K562 (cell line): ENCODE results near the gene ABCA4. TPM values are rescaled to one million over a fixed set of nuclear protein-coding genes. Genes with fewer than 3 reads are reported as not detected.

ENCODE experiments used
- ATAC-seq: fragments of 200-7000 bp; cut with Tn5 transposase; 3 replicates; pipeline ENCODE4 v1.9.1; 2020; ENCODE audit warnings: moderate library complexity
- BruUV-seq: library from RNA; stranded (reverse); fragments of 400-500 nt; replicated peaks from 2 replicates; lab custom pipeline; 2021; lab: Mats Ljungman, UMichigan
- CTCF ChIA-PET: fragments of 300-600 bp; formaldehyde crosslinking; extraction: SDS; loops from one replicate; lab custom pipeline; 2021; ENCODE audit warnings: low intra/inter-chr PET ratio; lab: Yijun Ruan, JAX
- POLR2A ChIA-PET: fragments of 300-600, 350-650 bp; sonication (Branson Sonifier 250); formaldehyde crosslinking; extraction: SDS; loops from one replicate; lab custom pipeline; 2021; ENCODE audit warnings: antibody characterized with exemption, inconsistent platforms; lab: Yijun Ruan, JAX
- DNase-seq, 4 experiments: peaks; one replicate each; pipeline versions ENCODE4 v3.0.0 to v3.0.0-alpha.2; 2011 to 2018; ENCODE audit warnings: low spot score in 3 of 4, mixed read lengths in 3 of 4; ENCODE audit errors: extremely low read depth in 1 of 4
- FAIRE-seq: peaks from 2 replicates; lab custom pipeline; 2011; peaks lifted over from hg19 to GRCh38; lab: Jason Lieb, UNC
- H2AFZ ChIP-seq: 2 replicates; pipeline ENCODE4 v1.6.0; 2011; ENCODE audit warnings: low read depth, low read length, control low read depth, inconsistent platforms
- H3K27ac ChIP-seq: fragments of 200-600 bp; 3 replicates; pipeline ENCODE4 v1.8.0; 2011; ENCODE audit warnings: low read depth, mild to moderate bottlenecking, control low read depth, inconsistent platforms, low read length, moderate library complexity, mixed read lengths; ENCODE audit errors: extremely low read depth
- H3K27me3 ChIP-seq, 2 experiments: fragments of 300-600 bp in 1 of 2; 2 replicates in 1 of 2; 3 replicates in 1 of 2; pipeline versions ENCODE4 v1.6.0 to v1.8.0; 2011; ENCODE audit warnings: inconsistent platforms in 2 of 2, low read length in 2 of 2, mild to moderate bottlenecking in 1 of 2, mixed read lengths in 1 of 2, moderate library complexity in 1 of 2; ENCODE audit not compliant: control insufficient read depth in 2 of 2, insufficient read depth in 2 of 2
- H3K36me3 ChIP-seq: fragments of 300-600 bp; 3 replicates; pipeline ENCODE4 v1.8.0; 2011; ENCODE audit warnings: mild to moderate bottlenecking, low read length, inconsistent platforms; ENCODE audit not compliant: control insufficient read depth, insufficient read depth
- H3K4me1 ChIP-seq, 2 experiments: fragments of 200-600 bp in 1 of 2; replicated peaks in 1 of 2; 2 replicates in 1 of 2; 3 replicates in 1 of 2; pipeline versions ENCODE4 v1.5.1 to v1.8.0; 2011; ENCODE audit warnings: inconsistent platforms in 2 of 2, low read length in 2 of 2, mild to moderate bottlenecking in 1 of 2, mixed read lengths in 1 of 2, moderate library complexity in 1 of 2; ENCODE audit not compliant: control insufficient read depth in 2 of 2, insufficient read depth in 2 of 2
- H3K4me2 ChIP-seq: 2 replicates; pipeline ENCODE4 v1.6.1; 2011; ENCODE audit warnings: low read length, control low read depth, inconsistent platforms, mixed read lengths; ENCODE audit not compliant: insufficient read depth
- H3K4me3 ChIP-seq: fragments of 200-600 bp; sonication (generic), shearing (Covaris generic); 2 replicates; pipeline ENCODE4 v1.5.1; 2016; ENCODE audit warnings: control low read depth, inconsistent platforms
- H3K79me2 ChIP-seq: fragments of 200-600 bp; 3 replicates; pipeline ENCODE4 v1.8.0; 2011; ENCODE audit warnings: low read length, inconsistent platforms; ENCODE audit not compliant: control insufficient read depth, insufficient read depth
- H3K9ac ChIP-seq, 2 experiments: 2 replicates each; pipeline versions ENCODE4 v1.6.0 to v1.6.1; 2011; ENCODE audit warnings: low read depth in 2 of 2, low read length in 2 of 2, control low read depth in 1 of 2, inconsistent platforms in 1 of 2, mild to moderate bottlenecking in 1 of 2, mixed read lengths in 1 of 2; ENCODE audit not compliant: insufficient read depth in 1 of 2
- H3K9me1 ChIP-seq: one replicate; pipeline ENCODE4 v1.6.0; 2011; ENCODE audit warnings: inconsistent platforms, mild to moderate bottlenecking, low read length, moderate library complexity; ENCODE audit not compliant: control insufficient read depth, insufficient read depth
- H3K9me3 ChIP-seq: replicated peaks from 2 replicates; pipeline ENCODE4 v1.5.1; 2011; ENCODE audit warnings: low read depth, low read length, inconsistent platforms; ENCODE audit not compliant: control insufficient read depth, insufficient read depth
- H4K20me1 ChIP-seq: replicated peaks from 2 replicates; pipeline ENCODE4 v1.6.1; 2011; ENCODE audit warnings: low read length, inconsistent platforms, mixed read lengths; ENCODE audit not compliant: control insufficient read depth, insufficient read depth
- FOS ChIP-seq: IDR thresholded peaks from 3 replicates; pipeline ENCODE4 v1.6.1; 2011; ENCODE audit not compliant: insufficient read length; ENCODE audit errors: extremely low read depth
- MEF2A ChIP-seq: IDR thresholded peaks from 2 replicates; pipeline ENCODE4 v1.6.1; 2011; ENCODE audit warnings: low read depth, mild to moderate bottlenecking, low read length, moderate library complexity; ENCODE audit not compliant: control insufficient read depth
- RFX1 ChIP-seq: fragments of 450-650 bp; IDR thresholded peaks from 2 replicates; pipeline ENCODE4 v1.6.1; 2016; ENCODE audit warnings: mild to moderate bottlenecking, moderate library complexity
- TAL1 ChIP-seq: fragments of 450-650 bp; IDR thresholded peaks from 2 replicates; pipeline ENCODE4 v1.6.1; 2016; ENCODE audit warnings: mild to moderate bottlenecking
- WGBS: fragments of 100-300 bp; shearing (Covaris generic); methylation state at CpG from one replicate; pipeline ENCODE4 v1.1.6; 2016; ENCODE audit warnings: low coverage, mixed read lengths; ENCODE audit not compliant: insufficient coverage; ENCODE audit errors: missing lambda C conversion rate; 5-methylcytosine and 5-hydroxymethylcytosine counted together
- in situ Hi-C: fragments of 300-500 bp; cut with MboI; formaldehyde crosslinking; loops from 4 replicates; pipeline ENCODE4 v1.15.0; 2018; ENCODE audit warnings: inconsistent platforms, mixed read lengths
- intact Hi-C: fragments of 100-400 bp; cut with micrococcal nuclease; formaldehyde crosslinking; loops from 2 replicates; pipeline ENCODE4 v1.14.2; 2022
- polyA plus RNA-seq, 8 experiments: library from polyadenylated mRNA; depleted of rRNA in 4 of 8; stranded (reverse) in 5 of 8; unstranded in 3 of 8; fragments of >200 nt; fragmentation: Nextera tagmentation in 2 of 8; fragmentation: Illumina TruSeq in 1 of 8; extraction: Ambion mirVana in 2 of 8; extraction: Trizol in 1 of 8; gene quantifications; 2 replicates each; pipeline versions ENCODE4 v1.2.1 to v1.2.3, GENCODE V29; 2011 to 2014; ENCODE audit warnings: inconsistent platforms in 1 of 8, missing spikeins in 1 of 8
- total RNA-seq, 7 experiments: library from RNA; depleted of rRNA in 6 of 7; stranded (reverse); fragments of >200 nt in 6 of 7; fragmentation: Illumina TruSeq in 2 of 7; extraction: Trizol in 2 of 7; gene quantifications; 2 replicates each; pipeline versions ENCODE4 v1.2.1 to v1.2.3, GENCODE V29; 2011 to 2021; ENCODE audit warnings: low replicate concordance in 1 of 7

The ABCA4 gene
- total and polyA plus RNA-seq, 9 of the 15 experiments (the other 6 are each of a cell fraction or from before 2014, with no cell fraction given): 0.01 to 0.04 TPM; not detected in 7

- H3K27ac ChIP-seq: no peak overlapping the region
- intact Hi-C loops: no loop called here
These were observed 27.6 kb downstream of the ABCA4 start for GRCh38 chr1:94093396-94093795.

GRCh38 chr1:94092210-94092613 is 28.7 kb downstream of the ABCA4 start:
- no peaks in the 10 kb centered on the region for H4K20me1 ChIP-seq
- DNase-seq: no peak
- no peak overlapping the region for H2AFZ ChIP-seq
- POLR2A ChIA-PET: no interaction called here
- no peak for FAIRE-seq
- no peaks in the 10 kb centered on the region for H3K36me3 ChIP-seq
- no peak overlapping the region for H3K4me2 ChIP-seq
- CTCF ChIA-PET: no interaction called here
- in situ Hi-C loops: no loop called here
- H3K27me3 ChIP-seq: peaks cover 7 to 39% of the 10 kb centered on the region in 2 experiments; a peak in 4 of 5 replicates
- 0% methylated on average over 4 of the region's 4 CpGs for WGBS
- H3K9ac ChIP-seq: no peak overlapping the region
- peaks cover 0 to 3% of the 10 kb centered on the region in 2 experiments; a peak in 1 of 5 replicates for H3K4me1 ChIP-seq
- BruUV-seq: no TSS peak
- ATAC-seq: no peak
- intact Hi-C loops: no loop called here
- no peaks in the 10 kb centered on the region for H3K9me3 ChIP-seq
- H3K79me2 ChIP-seq: no peaks in the 10 kb centered on the region
- H3K27ac ChIP-seq: no peak overlapping the region
- no peak overlapping the region for H3K4me3 ChIP-seq
- no peaks in the 10 kb centered on the region for H3K9me1 ChIP-seq
- peak; percentile 70 for TF ChIP-seq RFX1
- TF ChIP-seq FOS: no peak

More at GRCh38 chr1:94093396-94093795, 27.6 kb downstream of the ABCA4 start:
- peak in 1 of 4 experiments; percentile 8 for DNase-seq
- Histone ChIP-seq H2AFZ (no peak overlapping the region), H3K27me3 (peaks cover 8 to 39% of the 10 kb centered on the region in 2 experiments; a peak in 4 of 5 replicates), H3K4me2 (no peak overlapping the region), H3K9me3 (no peaks in the 10 kb centered on the region), H3K4me1 (peaks cover 0 to 3% of the 10 kb centered on the region in 2 experiments; a peak in 1 of 5 replicates), H3K9me1 (no peaks in the 10 kb centered on the region), H4K20me1 (no peaks in the 10 kb centered on the region), H3K4me3 (no peak overlapping the region), H3K36me3 (no peaks in the 10 kb centered on the region), H3K79me2 (no peaks in the 10 kb centered on the region), H3K9ac (no peak overlapping the region)
- POLR2A ChIA-PET: no interaction called here
- CTCF ChIA-PET: no interaction called here
- 0% methylated on average over 4 of the region's 4 CpGs for WGBS
- no peak for FAIRE-seq
- TF ChIP-seq MEF2A: no peak
- peak; percentile 17; the same call in 1 of the 2 replicates for TF ChIP-seq TAL1
- no peak for ATAC-seq
- in situ Hi-C loops: no loop called here
- BruUV-seq: no TSS peak
